ENCODE data around the gene SLC19A1.

SLC19A1 gene

GRCh38 chr21:45497846-45498645 is 44.2 kb downstream of the SLC19A1 start:
- in situ Hi-C loops (cut with HindIII; ENCODE audit: low sequenced_read_pairs): no loop called here

GRCh38 chr21:45496968-45497845 is 45.0 kb downstream of the SLC19A1 start:
- in situ Hi-C loops (cut with HindIII; ENCODE audit: low sequenced_read_pairs): no loop called here

- in situ Hi-C loops (cut with HindIII; ENCODE audit: low sequenced_read_pairs): no loop called here
Measured at GRCh38 chr21:45496151-45496967, 45.9 kb downstream of the SLC19A1 start.

GRCh38 chr21:45494851-45495680 is 47.2 kb downstream of the SLC19A1 start:
- in situ Hi-C loops (cut with HindIII; ENCODE audit: low sequenced_read_pairs): no loop called here

- in situ Hi-C loops (cut with HindIII; ENCODE audit: low sequenced_read_pairs): no loop called here
Measured at GRCh38 chr21:45494135-45494850, 47.9 kb downstream of the SLC19A1 start.

- in situ Hi-C loops (cut with HindIII; ENCODE audit: low sequenced_read_pairs): no loop called here
Measured at GRCh38 chr21:45493401-45494001, 48.7 kb downstream of the SLC19A1 start.

- in situ Hi-C loops (cut with HindIII; ENCODE audit: low sequenced_read_pairs): no loop called here
Measured at GRCh38 chr21:45492765-45493164, 49.5 kb downstream of the SLC19A1 start.

- in situ Hi-C loops (cut with HindIII; ENCODE audit: low sequenced_read_pairs): no loop called here
Measured at GRCh38 chr21:45491623-45492022, 50.6 kb downstream of the SLC19A1 start.

- in situ Hi-C loops (cut with HindIII; ENCODE audit: low sequenced_read_pairs): no loop called here
Measured at GRCh38 chr21:45491056-45491455, 51.2 kb downstream of the SLC19A1 start.

GRCh38 chr21:45490049-45490731 is 52.0 kb downstream of the SLC19A1 start:
- in situ Hi-C loops (cut with HindIII; ENCODE audit: low sequenced_read_pairs): no loop called here

GRCh38 chr21:45489722-45489982 is 52.6 kb downstream of the SLC19A1 start:
- in situ Hi-C loops (cut with HindIII; ENCODE audit: low sequenced_read_pairs): no loop called here

GRCh38 chr21:45488931-45489721 is 53.1 kb downstream of the SLC19A1 start:
- in situ Hi-C loops (cut with HindIII; ENCODE audit: low sequenced_read_pairs): no loop called here

- in situ Hi-C loops (cut with HindIII; ENCODE audit: low sequenced_read_pairs): no loop called here
Measured at GRCh38 chr21:45487891-45488600, 54.2 kb downstream of the SLC19A1 start.

- in situ Hi-C loops (cut with HindIII; ENCODE audit: low sequenced_read_pairs): no loop called here
Measured at GRCh38 chr21:45487161-45487806, 55.0 kb downstream of the SLC19A1 start.

- in situ Hi-C loops (cut with HindIII; ENCODE audit: low sequenced_read_pairs): no loop called here
Measured at GRCh38 chr21:45486443-45487160, 55.6 kb downstream of the SLC19A1 start.

- in situ Hi-C loops (cut with HindIII; ENCODE audit: low sequenced_read_pairs): no loop called here
Measured at GRCh38 chr21:45485686-45486442, 56.4 kb downstream of the SLC19A1 start.
